IMR-90 (cell line): Measurements from ENCODE around the gene CD33. TPM values are rescaled to one million over a fixed set of nuclear protein-coding genes. Genes with fewer than 3 reads are reported as not detected.
A peak's percentile ranks its signal among the peaks of the same experiment; 100 is the strongest.

Source experiments
- ATAC-seq: fragments of 200-7000 bp; cut with Tn5 transposase; 2 replicates; pipeline ENCODE4 v1.9.1; 2020; ENCODE audit warnings: low read depth, mild to moderate bottlenecking, moderate library complexity
- BruUV-seq: library from RNA; stranded (reverse); fragments of 400-500 nt; replicated peaks from 2 replicates; lab custom pipeline; 2021; lab: Mats Ljungman, UMichigan
- CTCF ChIA-PET: fragments of 300-600 bp; formaldehyde crosslinking; extraction: SDS; loops from one replicate; lab custom pipeline; 2021; ENCODE audit warnings: antibody characterized with exemption; lab: Yijun Ruan, JAX
- POLR2A ChIA-PET: fragments of 300-600 bp; sonication (Branson Sonifier 250); formaldehyde crosslinking; loops from one replicate; lab custom pipeline; 2022; ENCODE audit warnings: antibody characterized with exemption; ENCODE audit not compliant: unreplicated experiment; lab: Charles Lee
- DNase-seq: peaks from one replicate; pipeline ENCODE4 v3.0.0; 2013
- H2AFZ ChIP-seq: replicated peaks from 2 replicates; pipeline ENCODE3; 2013; ENCODE audit warnings: low read length, mild to moderate bottlenecking; ENCODE audit not compliant: poor library complexity
- H2AK5ac ChIP-seq: 2 replicates; pipeline ENCODE4 v1.6.1; 2013; ENCODE audit warnings: low read depth, low read length, inconsistent platforms
- H2AK9ac ChIP-seq: replicated peaks from 2 replicates; pipeline ENCODE3; 2013; ENCODE audit warnings: mild to moderate bottlenecking, low read depth, low read length, moderate library complexity; ENCODE audit not compliant: poor library complexity
- H2BK120ac ChIP-seq: 2 replicates; pipeline ENCODE4 v1.6.1; 2013; ENCODE audit warnings: low read depth, low read length, inconsistent platforms
- H2BK15ac ChIP-seq: 3 replicates; pipeline ENCODE4 v1.6.1; 2013; ENCODE audit warnings: low read depth, low read length, inconsistent platforms
- H2BK20ac ChIP-seq: 2 replicates; pipeline ENCODE4 v1.6.1; 2013; ENCODE audit warnings: low read depth, mild to moderate bottlenecking, inconsistent platforms, low read length, moderate library complexity
- H2BK5ac ChIP-seq: 2 replicates; pipeline ENCODE4 v1.6.1; 2013; ENCODE audit warnings: mild to moderate bottlenecking, low read depth, low read length, inconsistent platforms; ENCODE audit not compliant: poor library complexity, severe bottlenecking
- H3K14ac ChIP-seq: replicated peaks from 2 replicates; pipeline ENCODE4 v1.6.1; 2013; ENCODE audit warnings: low read depth, low read length, inconsistent platforms
- H3K18ac ChIP-seq: 2 replicates; pipeline ENCODE4 v1.6.1; 2013; ENCODE audit warnings: low read depth, low read length, control low read depth
- H3K23ac ChIP-seq: 2 replicates; pipeline ENCODE4 v1.6.1; 2013; ENCODE audit warnings: low read depth, low read length, inconsistent platforms
- H3K27ac ChIP-seq: 2 replicates; pipeline ENCODE4 v1.5.1; 2013; ENCODE audit warnings: mild to moderate bottlenecking, control low read depth, low read length; ENCODE audit not compliant: insufficient read depth
- H3K27me3 ChIP-seq: 2 replicates; pipeline ENCODE4 v1.6.1; 2013; ENCODE audit warnings: low read length; ENCODE audit not compliant: control insufficient read depth, insufficient read depth
- H3K36me3 ChIP-seq: 2 replicates; pipeline ENCODE4 v1.6.1; 2013; ENCODE audit warnings: low read length, mixed read lengths; ENCODE audit not compliant: control insufficient read depth, insufficient read depth
- H3K4ac ChIP-seq: 2 replicates; pipeline ENCODE4 v1.6.1; 2013; ENCODE audit warnings: low read depth, low read length, inconsistent platforms
- H3K4me1 ChIP-seq: 2 replicates; pipeline ENCODE4 v1.6.1; 2013; ENCODE audit warnings: low read length, mixed read lengths; ENCODE audit not compliant: control insufficient read depth, insufficient read depth
- H3K4me2 ChIP-seq: 2 replicates; pipeline ENCODE4 v1.6.1; 2013; ENCODE audit warnings: low read depth, mild to moderate bottlenecking, control low read depth, low read length, moderate library complexity
- H3K4me3 ChIP-seq: 2 replicates; pipeline ENCODE4 v1.5.1; 2013; ENCODE audit warnings: low read depth, mild to moderate bottlenecking, control low read depth, low read length, moderate library complexity; ENCODE audit not compliant: insufficient read depth
- H3K56ac ChIP-seq: 2 replicates; pipeline ENCODE4 v1.6.1; 2013; ENCODE audit warnings: low read length, inconsistent platforms; ENCODE audit not compliant: insufficient read depth; ENCODE audit errors: extremely low read depth
- H3K79me1 ChIP-seq, 2 experiments: 2 replicates each; pipeline ENCODE4 v1.6.1; 2013; ENCODE audit warnings: low read length in 2 of 2, inconsistent platforms in 1 of 2, low read depth in 1 of 2
- H3K9ac ChIP-seq: 2 replicates; pipeline ENCODE4 v1.6.1; 2013; ENCODE audit warnings: low read depth, low read length, control low read depth
- H3K9me1 ChIP-seq: 2 replicates; pipeline ENCODE4 v1.6.1; 2013; ENCODE audit warnings: low read length, inconsistent platforms; ENCODE audit not compliant: insufficient read depth
- H3K9me3 ChIP-seq: 2 replicates; pipeline ENCODE4 v1.6.1; 2013; ENCODE audit warnings: low read length; ENCODE audit not compliant: control insufficient read depth, insufficient read depth
- H4K20me1 ChIP-seq: 2 replicates; pipeline ENCODE4 v1.6.1; 2013; ENCODE audit warnings: low read length, inconsistent platforms; ENCODE audit not compliant: insufficient read depth
- H4K5ac ChIP-seq: 2 replicates; pipeline ENCODE4 v1.6.1; 2013; ENCODE audit warnings: mild to moderate bottlenecking, low read depth, low read length, control low read depth
- H4K8ac ChIP-seq, 2 experiments: 2 replicates each; pipeline ENCODE4 v1.6.1; 2013; ENCODE audit warnings: low read depth in 2 of 2, low read length in 2 of 2, control low read depth in 1 of 2, inconsistent platforms in 1 of 2
- H4K91ac ChIP-seq: 2 replicates; pipeline ENCODE4 v1.6.1; 2013; ENCODE audit warnings: low read depth, low read length, inconsistent platforms; ENCODE audit not compliant: insufficient read depth
- BHLHE40 ChIP-seq: fragments of 150-350 bp; IDR thresholded peaks from 2 replicates; pipeline ENCODE4 v1.6.1; 2016; ENCODE audit warnings: mild to moderate bottlenecking, low read depth, low read length
- CEBPB ChIP-seq: IDR thresholded peaks from 2 replicates; pipeline ENCODE4 v1.6.1; 2012; ENCODE audit warnings: low read depth, low read length, improper control_type of control experiment
- CHD1 ChIP-seq: IDR thresholded peaks from 2 replicates; pipeline ENCODE4 v1.6.1; 2012; ENCODE audit warnings: low read depth, low read length, improper control_type of control experiment
- CTCF ChIP-seq: conservative IDR thresholded peaks from 2 replicates; pipeline ENCODE4 v1.5.1; 2012; ENCODE audit warnings: mild to moderate bottlenecking, low read depth, low read length, improper control_type of control experiment
- ELK1 ChIP-seq: fragments of 150-350 bp; IDR thresholded peaks from 2 replicates; pipeline ENCODE4 v1.6.1; 2016; ENCODE audit warnings: low read depth, mild to moderate bottlenecking, low read length, moderate library complexity, borderline replicate concordance
- FOS ChIP-seq: fragments of 150-350 bp; IDR thresholded peaks from 2 replicates; pipeline ENCODE4 v1.6.1; 2016; ENCODE audit warnings: low read depth, low read length
- MAFK ChIP-seq: IDR thresholded peaks from 2 replicates; pipeline ENCODE4 v1.6.1; 2012; ENCODE audit warnings: low read depth, low read length, improper control_type of control experiment
- MAZ ChIP-seq: IDR thresholded peaks from 2 replicates; pipeline ENCODE4 v1.6.1; 2012; ENCODE audit warnings: low read depth, mild to moderate bottlenecking, low read length, improper control_type of control experiment, moderate library complexity, borderline replicate concordance
- MXI1 ChIP-seq: IDR thresholded peaks from 2 replicates; pipeline ENCODE4 v1.6.1; 2012; ENCODE audit warnings: low read depth, mild to moderate bottlenecking, low read length, moderate library complexity, borderline replicate concordance
- NFE2L2 ChIP-seq: fragments of 150-350 bp; IDR thresholded peaks from 2 replicates; pipeline ENCODE4 v1.6.1; 2016; ENCODE audit warnings: low read depth, mild to moderate bottlenecking, low read length
- POLR2A ChIP-seq: IDR thresholded peaks from 2 replicates; pipeline ENCODE4 v1.6.1; 2012; ENCODE audit warnings: mild to moderate bottlenecking, low read depth, low read length
- RAD21 ChIP-seq: IDR thresholded peaks from 2 replicates; pipeline ENCODE4 v1.6.1; 2012; ENCODE audit warnings: low read length, improper control_type of control experiment
- RCOR1 ChIP-seq: IDR thresholded peaks from 2 replicates; pipeline ENCODE4 v1.6.1; 2012; ENCODE audit warnings: mild to moderate bottlenecking, low read length, improper control_type of control experiment; ENCODE audit not compliant: insufficient replicate concordance
- RFX5 ChIP-seq: IDR thresholded peaks from 2 replicates; pipeline ENCODE4 v1.8.0; 2012; ENCODE audit warnings: low read depth, mild to moderate bottlenecking, low read length, moderate library complexity
- SMC3 ChIP-seq: fragments of 150-350 bp; IDR thresholded peaks from 2 replicates; pipeline ENCODE4 v1.6.1; 2016; ENCODE audit warnings: low read depth, mild to moderate bottlenecking, antibody characterized with exemption, low read length, moderate library complexity
- USF2 ChIP-seq: fragments of 150-350 bp; IDR thresholded peaks from 2 replicates; pipeline ENCODE4 v1.6.1; 2017; ENCODE audit warnings: mild to moderate bottlenecking, antibody characterized with exemption, low read length, low read depth
- WGBS, 2 experiments: methylation state at CpG; one replicate each; pipeline versions ENCODE4 v1.1.5 to v1.1.7; 2013; ENCODE audit warnings: missing lambda C conversion rate in 2 of 2; ENCODE audit not compliant: insufficient read length in 1 of 2; ENCODE audit errors: extremely low coverage in 2 of 2; 5-methylcytosine and 5-hydroxymethylcytosine counted together
- dilution Hi-C: fragments of 300-500 bp; cut with HindIII; formaldehyde crosslinking; loops from one replicate; pipeline ENCODE4 v1.14.3; 2018; ENCODE audit warnings: low sequenced_read_pairs; ENCODE audit not compliant: unreplicated experiment
- in situ Hi-C: fragments of 300-500 bp; cut with MboI; formaldehyde crosslinking; loops from 3 replicates; pipeline ENCODE4 v1.14.3; 2019; ENCODE audit warnings: low sequenced_read_pairs, inconsistent platforms, mixed read lengths
- intact Hi-C: fragments of 100-400 bp; cut with micrococcal nuclease; formaldehyde crosslinking; loops from 2 replicates; pipeline ENCODE4 v1.10.0; 2022
- polyA plus RNA-seq, 3 experiments: library from polyadenylated mRNA; depleted of rRNA; stranded (reverse); fragments of >200 nt; gene quantifications; 2 replicates each; pipeline ENCODE4 v1.2.3, GENCODE V29; 2012; ENCODE audit warnings: low replicate concordance in 1 of 3
- total RNA-seq: library from RNA; depleted of rRNA; stranded (reverse); fragments of >200 nt; gene quantifications from 2 replicates; pipeline ENCODE4 v1.2.3, GENCODE V29; 2012

The CD33 gene
- total and polyA plus RNA-seq, 2 of the 4 experiments (the other 2 are of a cell fraction), result not detected

GRCh38 chr19:51181913-51182419 is 42.9 kb upstream of the CD33 start:
- no peak overlapping the region for H4K5ac ChIP-seq
- no peak overlapping the region for H3K4ac ChIP-seq
- H3K4me3 ChIP-seq, result no peak overlapping the region
- no peaks in the 10 kb centered on the region for H3K9me1 ChIP-seq
- TF ChIP-seq POLR2A (no peak), CEBPB (no peak), RFX5 (no peak), MAZ (no peak), USF2 (no peak), BHLHE40 (no peak), SMC3 (no peak), NFE2L2 (no peak), RCOR1 (no peak), MAFK (no peak), RAD21 (no peak), MXI1 (no peak), ELK1 (no peak), CTCF (no peak), CHD1 (no peak), FOS (no peak)
- ATAC-seq (no peak), DNase-seq (no peak)
- H2BK5ac ChIP-seq, result no peak overlapping the region
- intact Hi-C loops, result no loop called here
- dilution Hi-C loops, result no loop called here
- whole genome bisulfite sequencing, 2 experiments, result 62% methylated on average over 9 of the region's 31 CpGs; no CpG with 5 or more reads in 1 of the 2 experiments
- H3K79me1 ChIP-seq, result no peaks in the 10 kb centered on the region
- no TSS peak for BruUV-seq
- no peak overlapping the region for H2AK5ac ChIP-seq
- no peak overlapping the region for H3K23ac ChIP-seq
- no peak overlapping the region for H3K9ac ChIP-seq
- H3K14ac ChIP-seq, result no peak overlapping the region
- H3K56ac ChIP-seq, result no peak overlapping the region
- peak overlapping the region; percentile 55 for H2AK9ac ChIP-seq
- no peak overlapping the region for H3K4me2 ChIP-seq
- H3K27ac ChIP-seq, result no peak overlapping the region
- no peak overlapping the region for H2BK120ac ChIP-seq
- no peaks in the 10 kb centered on the region for H3K27me3 ChIP-seq
- no peak overlapping the region for H2BK15ac ChIP-seq
- H3K18ac ChIP-seq, result no peak overlapping the region
- POLR2A ChIA-PET, result no interaction called here
- CTCF ChIA-PET, result no interaction called here
- H3K9me3 ChIP-seq, result peaks cover 2% of the 10 kb centered on the region; the same call in 1 of the 2 replicates
- no peaks in the 10 kb centered on the region for H3K36me3 ChIP-seq
- no peak overlapping the region for H2BK20ac ChIP-seq
- in situ Hi-C loops, result no loop called here
- H4K91ac ChIP-seq, result no peak overlapping the region
- H4K8ac ChIP-seq, result no peak overlapping the region
- H4K20me1 ChIP-seq, result no peaks in the 10 kb centered on the region
- no peaks in the 10 kb centered on the region for H3K4me1 ChIP-seq
- peak overlapping the region; percentile 21 for H2AFZ ChIP-seq
